Stimulated activated CD4-positive, alpha-beta T cell treated with anti-CD3 and anti-CD28 coated beads, Interleukin-1b, Interleukin-23, amount 100 ng/mL, for 1 hour (primary cell): ENCODE measurements around the gene MTMR11.

Experiments
- DNase-seq, 2 donors: peaks; one replicate each; pipeline ENCODE4 v3.0.0-alpha.2; 2020; ENCODE audit warnings: low read depth in 2 of 2

Gene MTMR11

DNA sequence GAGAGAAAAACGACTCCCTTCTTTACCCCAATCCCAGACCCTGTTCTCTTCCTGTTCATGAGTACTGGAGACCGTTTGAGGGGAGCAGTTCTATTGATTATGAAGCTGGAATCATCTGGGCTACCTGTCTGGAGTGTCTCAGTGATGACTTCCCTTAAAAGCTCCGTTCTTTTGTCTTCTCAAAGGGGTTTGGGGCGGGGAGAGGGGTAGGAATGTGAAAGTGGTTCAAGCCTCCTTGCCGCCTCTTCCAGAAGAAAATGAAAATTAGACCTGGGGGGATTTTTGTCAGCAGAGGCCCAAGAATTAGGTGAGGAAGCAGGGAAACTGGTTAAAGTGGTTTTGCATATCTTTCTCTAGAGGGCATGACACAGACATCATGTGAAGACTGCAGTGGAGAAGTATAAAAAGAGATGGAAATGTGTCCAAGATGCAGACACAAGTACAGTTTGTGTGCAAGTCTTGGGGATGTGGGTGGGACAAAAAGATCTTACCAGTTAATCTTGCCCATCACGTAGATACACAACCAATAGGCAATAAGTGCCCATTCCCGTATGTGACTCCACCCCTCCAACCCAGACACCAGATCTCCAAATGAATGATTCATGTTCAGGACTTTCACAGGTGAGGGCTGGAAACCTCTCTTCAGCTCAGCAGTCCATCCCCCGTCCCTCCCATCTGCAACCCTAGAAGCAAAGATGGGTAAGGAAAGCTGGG, 470 bp upstream of the MTMR11 start:
- DNase-seq = no peak

GRCh38 chr1:149934356-149934755, 2.3 kb downstream of the MTMR11 start:
- no peak for DNase-seq

DNA sequence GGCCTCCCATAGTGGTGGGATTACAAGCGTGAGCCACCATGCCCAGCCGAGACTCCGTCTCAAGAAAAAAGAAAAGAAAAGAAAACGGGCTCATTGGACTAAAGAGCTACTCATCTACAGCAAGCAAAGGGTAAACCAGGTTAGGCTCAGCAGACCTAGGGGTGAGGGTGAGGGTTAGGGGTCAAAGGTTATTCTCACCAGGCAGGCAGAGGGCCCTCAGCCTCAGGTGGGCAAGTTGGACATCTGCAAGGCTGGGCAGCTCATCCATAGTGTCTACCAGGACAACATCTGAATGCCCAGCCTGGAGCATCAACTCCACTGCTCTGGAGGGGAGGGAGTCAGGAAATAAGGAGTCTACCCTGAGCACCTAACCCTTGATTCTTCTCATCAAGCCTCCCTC, 3.5 kb downstream of the MTMR11 start:
- DNase-seq = no peak

DNA sequence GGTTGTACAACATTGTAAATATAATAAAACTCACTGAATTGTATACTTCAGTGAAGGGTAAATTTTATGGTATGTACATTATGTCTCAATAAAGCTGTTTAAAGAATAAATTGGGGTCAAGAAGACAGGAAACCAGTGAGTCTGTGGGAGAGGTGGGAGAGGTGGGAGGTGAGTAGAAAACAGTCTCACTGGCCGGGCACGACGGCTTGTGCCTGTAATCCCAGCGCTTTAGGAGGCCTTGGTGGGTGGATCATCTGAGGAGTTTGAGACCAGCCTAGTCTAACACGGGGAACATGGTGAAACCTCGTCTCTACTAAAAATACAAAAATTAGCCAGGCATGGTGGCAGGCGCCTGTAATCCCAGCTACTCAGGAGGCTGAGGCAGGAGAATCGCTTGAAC, 4.2 kb downstream of the MTMR11 start:
- no peak for DNase-seq

DNA sequence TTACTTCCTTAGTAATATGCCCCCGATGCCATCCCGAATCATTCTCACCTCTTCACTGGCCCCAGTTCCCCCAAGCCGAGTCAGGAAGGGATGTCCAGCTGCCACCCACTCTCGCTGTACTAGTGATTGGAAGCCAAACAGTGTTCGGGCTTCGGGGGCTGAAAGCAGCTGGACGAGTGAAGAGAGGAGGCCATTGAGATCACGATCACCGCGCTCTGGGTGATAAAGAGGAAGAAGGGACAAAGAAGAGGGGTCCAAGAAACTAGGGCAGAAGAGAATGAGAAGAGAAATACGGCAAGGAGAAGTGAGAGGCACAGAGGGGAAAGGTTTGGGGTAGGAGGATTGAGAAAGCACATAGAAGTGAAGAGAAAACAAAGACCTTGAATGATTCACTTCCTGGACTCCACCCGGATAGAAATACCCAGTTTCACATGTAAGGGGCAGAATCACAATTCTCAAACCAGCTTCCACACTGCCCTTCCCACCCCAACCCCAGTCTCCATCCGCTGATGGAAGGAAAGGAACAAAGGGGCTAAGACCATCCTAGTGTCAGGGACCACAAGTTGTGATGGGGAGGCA, 5.4 kb downstream of the MTMR11 start:
- DNase-seq = no peak

DNA sequence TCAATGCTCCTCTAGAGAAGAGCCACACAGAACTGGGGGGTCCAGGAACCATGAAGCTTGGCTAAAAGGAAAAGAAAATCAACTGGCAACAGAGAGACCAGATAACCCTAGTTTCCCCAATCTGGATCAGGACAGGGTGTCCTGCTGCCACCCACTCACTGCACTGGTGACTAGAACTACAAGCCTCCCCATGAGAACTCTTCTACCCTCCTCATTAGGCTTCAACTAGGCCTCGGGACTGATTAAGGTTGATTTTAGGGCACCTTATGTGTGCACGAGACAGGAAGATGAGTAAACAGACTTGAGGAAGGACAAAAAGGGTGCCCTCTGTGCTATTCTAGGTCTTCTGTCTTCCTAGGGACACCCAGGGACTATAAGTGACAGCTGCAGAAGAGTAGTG, 6.8 kb downstream of the MTMR11 start:
- no peak for DNase-seq

GRCh38 chr1:149928401-149928724, 8.3 kb downstream of the MTMR11 start:
- DNase-seq = no peak

- DNase-seq = peak; percentile 86 to 91
Observed at GRCh38 chr1:149927563-149928400, 8.9 kb downstream of the MTMR11 start, which contains the start of gene SF3B4. SF3B4 (minus strand) TSS chr1:149927803; CDS start chr1:149927759, 44 bp downstream.

DNA sequence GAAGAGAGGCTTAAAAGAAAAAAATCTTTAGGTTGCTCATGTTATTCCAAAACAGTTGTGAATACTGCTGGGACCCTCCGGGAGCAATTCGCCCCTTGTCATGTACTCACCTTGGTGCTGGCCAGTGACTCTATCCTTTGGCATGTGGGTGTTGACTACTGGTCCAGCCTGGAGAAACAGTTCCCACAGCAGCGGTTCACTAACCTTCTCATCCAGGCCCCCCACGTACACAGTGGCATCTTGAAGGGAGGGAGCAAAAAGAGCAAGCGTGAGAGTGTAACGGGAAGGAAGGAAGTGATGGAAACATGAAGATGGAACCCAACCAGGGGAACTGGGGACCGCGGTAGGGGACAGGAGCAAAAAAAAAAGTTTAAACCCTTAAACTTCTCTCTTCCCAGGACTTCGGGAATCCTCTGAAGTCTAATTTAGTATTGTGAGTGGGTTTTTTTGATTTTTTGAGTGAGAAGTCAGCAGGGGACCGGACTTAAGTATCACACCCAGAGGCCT, 9.6 kb downstream of the MTMR11 start:
- no peak for DNase-seq

GRCh38 chr1:149926296-149926695, 10.4 kb downstream of the MTMR11 start:
- no peak for DNase-seq

- no peak for DNase-seq
Observed at GRCh38 chr1:149925751-149926150, 10.9 kb downstream of the MTMR11 start.

DNA sequence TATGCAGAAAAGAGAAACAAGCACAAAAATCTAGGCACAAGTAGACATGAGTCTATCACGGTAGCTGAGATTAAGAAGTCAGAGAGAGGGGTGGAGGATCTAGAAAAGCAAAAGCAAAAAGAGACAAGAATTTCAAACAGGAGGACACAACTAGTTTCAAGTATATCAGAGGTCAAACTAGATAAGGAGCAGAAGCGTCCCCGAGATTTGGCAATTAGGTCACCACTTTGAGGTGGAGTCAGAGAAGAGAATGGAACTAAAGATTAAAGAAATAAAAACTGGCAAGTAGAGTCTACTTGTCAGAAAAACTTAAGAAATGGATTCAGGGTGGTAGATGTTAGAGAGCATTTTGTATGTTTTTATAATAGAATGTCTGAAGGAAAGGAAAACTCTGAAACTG, 11.3 kb downstream of the MTMR11 start:
- no peak for DNase-seq

DNA sequence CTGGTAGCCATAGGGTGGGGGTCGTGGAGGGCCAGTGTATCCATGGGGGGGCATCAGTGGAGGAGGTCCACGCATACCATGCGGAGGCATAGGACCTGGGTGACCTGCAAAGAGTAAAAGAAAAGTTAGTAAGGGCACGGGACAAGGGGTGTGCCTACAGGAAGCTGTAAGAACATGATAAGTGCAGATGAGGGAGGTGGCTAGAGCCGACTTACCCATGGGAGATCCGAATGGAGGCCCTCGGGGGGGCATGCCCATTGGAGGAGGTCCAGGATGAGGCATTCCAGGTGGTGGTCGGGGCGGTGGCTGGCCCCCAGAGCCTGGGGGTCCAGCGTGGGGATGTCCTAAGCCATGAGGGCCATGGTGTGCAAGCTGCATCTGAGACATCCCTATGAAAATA, 13.1 kb downstream of the MTMR11 start:
- no peak for DNase-seq

DNA sequence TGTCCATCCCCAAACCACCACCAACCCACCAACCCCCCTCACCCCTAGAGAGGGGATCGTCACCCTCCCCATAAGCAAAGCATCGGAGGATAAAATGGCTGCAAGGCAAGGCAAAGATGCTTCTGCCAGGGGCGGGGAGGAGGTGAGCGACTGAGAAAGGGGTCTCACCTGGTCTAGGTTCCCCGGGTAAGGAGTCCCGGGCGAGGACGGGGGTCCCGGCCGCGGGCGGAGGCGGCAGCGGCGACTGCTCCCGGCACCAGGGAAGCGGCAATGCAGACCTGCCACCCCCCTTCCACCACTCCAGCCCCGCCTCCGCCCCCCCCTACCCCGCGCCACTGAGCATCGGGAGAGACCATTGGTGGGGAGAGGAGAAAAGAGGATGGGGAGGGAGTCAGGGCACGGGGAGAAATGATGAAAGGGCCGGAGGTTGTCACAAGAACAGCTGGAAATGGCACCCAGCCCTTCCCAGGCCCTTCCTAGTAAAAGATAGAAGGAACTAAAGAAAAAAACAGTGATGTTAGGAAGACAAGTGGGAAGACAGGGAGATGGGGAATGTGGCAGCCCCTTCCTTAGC, 19.0 kb downstream of the MTMR11 start, which contains the start of gene SV2A:
Gene SV2A (minus strand): TSS at position 274 of the 574 bp plus-strand sequence. CDS start 4,004 bp downstream, outside the sequence.
- DNase-seq = no peak

- DNase-seq = no peak
Observed at GRCh38 chr1:149916898-149917252, 19.8 kb downstream of the MTMR11 start.

DNA sequence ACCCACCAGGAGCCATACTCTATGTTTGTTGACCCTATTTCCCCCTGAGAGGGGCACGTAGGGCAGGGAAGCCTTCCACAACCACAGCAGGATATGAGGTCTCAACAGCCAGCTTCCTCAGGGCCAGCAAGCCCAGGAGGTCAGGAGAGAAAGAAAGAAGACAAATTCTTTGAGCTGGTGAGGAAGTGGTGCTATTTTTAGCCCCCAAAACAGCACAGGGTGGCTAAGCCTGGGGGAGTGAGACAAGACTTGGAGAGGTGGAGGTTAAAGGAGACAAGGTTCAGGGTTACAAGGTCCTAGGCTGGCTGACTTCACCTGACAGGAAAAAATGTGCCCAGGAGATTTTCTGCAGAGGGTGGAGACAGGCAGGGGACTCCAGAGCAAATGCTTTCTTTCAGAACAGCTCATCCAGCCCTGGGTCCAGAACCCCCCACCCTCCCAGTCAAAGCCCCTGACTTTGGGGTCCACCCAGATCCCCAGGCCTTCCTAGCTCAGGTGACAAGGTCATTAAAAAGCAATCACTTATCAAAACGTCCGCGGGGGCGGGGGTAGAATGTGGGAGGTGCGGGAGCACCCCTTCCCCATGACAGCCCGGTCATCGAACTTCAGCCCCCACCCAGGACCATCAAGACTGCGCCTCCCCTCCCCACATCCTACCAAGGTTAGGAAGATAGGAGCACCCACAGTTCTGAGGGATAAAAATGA, 20.3 kb downstream of the MTMR11 start:
- DNase-seq = no peak

DNA sequence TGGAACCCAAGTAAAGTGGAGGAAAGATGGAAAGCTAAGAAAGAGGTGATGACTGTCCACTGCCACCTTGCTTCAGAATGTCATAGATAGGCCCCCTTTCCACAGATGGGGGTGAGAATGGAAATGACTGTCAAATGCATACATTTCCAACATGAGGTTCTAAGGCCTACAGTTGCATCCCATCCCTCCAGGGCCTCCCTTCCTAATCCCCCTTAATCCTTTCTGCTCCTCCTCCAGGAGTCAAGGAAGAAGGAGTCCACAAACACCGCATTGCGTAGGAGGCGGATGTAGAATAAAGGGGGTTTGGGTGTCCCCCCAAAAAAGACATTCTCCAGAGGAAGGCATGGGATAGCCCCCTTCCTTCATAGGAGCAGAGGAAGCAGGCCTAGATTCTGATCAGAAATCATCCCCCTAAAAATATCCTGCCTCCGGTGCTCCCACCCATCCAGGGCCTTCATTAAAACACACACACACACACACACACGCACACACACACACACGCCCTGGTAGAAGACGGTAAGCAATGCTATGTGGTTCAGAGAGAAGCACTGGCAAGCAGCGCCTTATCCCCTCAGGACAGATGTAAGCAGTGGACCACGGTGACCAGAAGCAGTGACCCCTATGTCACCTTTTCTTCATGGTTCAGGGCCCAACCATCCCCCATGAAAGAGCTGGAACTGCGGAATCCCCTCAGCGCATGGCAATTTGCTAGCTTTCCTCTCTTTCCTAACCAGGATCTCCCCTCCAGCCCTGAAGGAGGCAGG, 21.1 kb downstream of the MTMR11 start:
- no peak for DNase-seq

GRCh38 chr1:149914545-149914944, 22.1 kb downstream of the MTMR11 start:
- no peak for DNase-seq

DNA sequence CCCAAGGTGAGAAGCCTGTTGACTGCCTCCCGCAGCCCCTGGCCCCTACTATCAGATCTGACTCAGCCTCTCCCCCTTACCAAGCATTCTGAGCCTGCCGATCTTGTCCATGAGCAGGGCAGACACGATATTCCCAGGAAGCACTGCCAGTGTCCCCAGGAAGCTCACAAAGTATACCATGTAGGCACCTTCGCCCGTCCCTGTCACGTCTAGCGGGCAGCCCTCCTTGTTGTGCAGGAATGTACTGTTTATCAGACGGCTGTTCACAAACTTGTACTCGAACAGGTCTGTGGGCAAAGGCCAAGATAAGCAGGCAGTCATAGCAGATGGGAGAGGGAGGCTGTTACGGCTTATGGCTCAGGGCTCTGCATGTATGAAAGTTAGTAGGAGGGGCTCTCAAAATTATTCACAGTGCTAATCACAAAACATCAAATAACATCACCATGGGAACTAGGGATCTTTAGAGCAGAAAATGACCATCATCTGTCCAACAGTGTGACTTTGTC, 30.1 kb downstream of the MTMR11 start:
- DNase-seq = no peak

GRCh38 chr1:149903836-149904491, 32.7 kb downstream of the MTMR11 start:
- DNase-seq = no peak
